ENCODE results near the gene CES2. TPM values are rescaled to one million over a fixed set of nuclear protein-coding genes. Genes with fewer than 3 reads are reported as not detected.

CES2 gene
- total and polyA plus RNA-seq, 9 of the 15 experiments (the other 6 are each of a cell fraction or from before 2014, with no cell fraction given): 2.2 to 37.9 (median 24.4) TPM

DNA sequence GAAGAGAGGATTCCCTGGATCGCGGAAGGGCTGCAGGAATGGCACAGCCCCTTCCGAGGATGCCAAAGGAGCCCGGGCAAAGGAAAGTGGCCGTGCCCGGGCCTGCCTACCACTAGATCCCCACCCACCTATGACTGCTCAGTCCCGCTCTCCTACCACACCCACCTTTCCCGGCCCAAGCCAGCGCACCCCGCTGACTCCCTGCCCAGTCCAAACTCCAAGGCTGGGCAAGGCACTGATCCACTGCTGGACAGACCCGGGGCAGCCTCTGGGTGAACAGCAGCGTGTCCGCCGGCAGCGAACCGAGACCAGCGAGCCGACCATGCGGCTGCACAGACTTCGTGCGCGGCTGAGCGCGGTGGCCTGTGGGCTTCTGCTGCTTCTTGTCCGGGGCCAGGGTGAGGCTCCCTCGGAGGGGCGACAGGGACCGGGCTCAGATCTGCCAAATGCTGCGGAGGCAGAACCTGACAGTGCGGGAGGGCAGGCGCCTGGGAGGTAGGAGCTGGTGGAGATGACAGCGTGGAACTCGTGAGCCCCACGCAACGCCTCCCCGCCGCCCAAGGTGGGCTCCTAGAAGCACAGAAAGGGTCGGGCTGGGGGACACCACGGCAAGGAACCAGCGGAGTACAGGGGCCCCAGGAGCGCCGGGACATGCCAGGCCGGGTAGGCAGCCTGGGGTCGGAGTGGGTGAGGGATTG, at the start of gene CES2 (continued):
- TF ChIP-seq ETV5 (CRISPR knock-in tag; IDR thresholded peaks at IDR 0.05; ENCODE audit: low read depth) (peak; percentile 29; the same call in 1 of the 2 replicates), PRMT5 (CRISPR knock-in tag; IDR thresholded peaks at IDR 0.05) (no peak), FIP1L1 (IDR thresholded peaks at IDR 0.05; ENCODE audit: low read depth, low read length, poor library complexity, severe bottlenecking) (peak; percentile 43), SAP30 (IDR thresholded peaks at IDR 0.05; ENCODE audit: borderline replicate concordance, insufficient read depth, low read depth, low read length, poor library complexity, severe bottlenecking) (no peak), POLR2G (IDR thresholded peaks at IDR 0.05; ENCODE audit: low read depth, low read length) (0 out of 2 replicates have a peak, but pooled peaks have one; percentile 53), FOXA3 (CRISPR knock-in tag; conservative IDR thresholded peaks at IDR 0.05 in 1 of 2, IDR thresholded peaks at IDR 0.05 in 1 of 2) (0 out of 4 replicates have a peak, but pooled peaks of 1 of the 2 experiments have one; percentile 12)
- TF ChIP-seq, protein P1, sequence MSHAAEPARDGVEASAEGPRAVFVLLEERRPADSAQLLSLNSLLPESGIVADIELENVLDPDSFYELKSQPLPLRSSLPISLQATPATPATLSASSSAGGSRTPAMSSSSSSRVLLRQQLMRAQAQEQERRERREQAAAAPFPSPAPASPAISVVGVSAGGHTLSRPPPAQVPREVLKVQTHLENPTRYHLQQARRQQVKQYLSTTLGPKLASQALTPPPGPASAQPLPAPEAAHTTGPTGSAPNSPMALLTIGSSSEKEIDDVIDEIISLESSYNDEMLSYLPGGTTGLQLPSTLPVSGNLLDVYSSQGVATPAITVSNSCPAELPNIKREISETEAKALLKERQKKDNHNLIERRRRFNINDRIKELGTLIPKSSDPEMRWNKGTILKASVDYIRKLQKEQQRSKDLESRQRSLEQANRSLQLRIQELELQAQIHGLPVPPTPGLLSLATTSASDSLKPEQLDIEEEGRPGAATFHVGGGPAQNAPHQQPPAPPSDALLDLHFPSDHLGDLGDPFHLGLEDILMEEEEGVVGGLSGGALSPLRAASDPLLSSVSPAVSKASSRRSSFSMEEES (CRISPR knock-in tag; IDR thresholded peaks at IDR 0.05): no peak
- TF ChIP-seq, protein P2, sequence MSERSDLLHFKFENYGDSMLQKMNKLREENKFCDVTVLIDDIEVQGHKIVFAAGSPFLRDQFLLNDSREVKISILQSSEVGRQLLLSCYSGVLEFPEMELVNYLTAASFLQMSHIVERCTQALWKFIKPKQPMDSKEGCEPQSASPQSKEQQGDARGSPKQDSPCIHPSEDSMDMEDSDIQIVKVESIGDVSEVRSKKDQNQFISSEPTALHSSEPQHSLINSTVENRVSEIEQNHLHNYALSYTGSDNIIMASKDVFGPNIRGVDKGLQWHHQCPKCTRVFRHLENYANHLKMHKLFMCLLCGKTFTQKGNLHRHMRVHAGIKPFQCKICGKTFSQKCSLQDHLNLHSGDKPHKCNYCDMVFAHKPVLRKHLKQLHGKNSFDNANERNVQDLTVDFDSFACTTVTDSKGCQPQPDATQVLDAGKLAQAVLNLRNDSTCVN (CRISPR knock-in tag; IDR thresholded peaks at IDR 0.05): no peak
- TF ChIP-seq, protein P3, sequence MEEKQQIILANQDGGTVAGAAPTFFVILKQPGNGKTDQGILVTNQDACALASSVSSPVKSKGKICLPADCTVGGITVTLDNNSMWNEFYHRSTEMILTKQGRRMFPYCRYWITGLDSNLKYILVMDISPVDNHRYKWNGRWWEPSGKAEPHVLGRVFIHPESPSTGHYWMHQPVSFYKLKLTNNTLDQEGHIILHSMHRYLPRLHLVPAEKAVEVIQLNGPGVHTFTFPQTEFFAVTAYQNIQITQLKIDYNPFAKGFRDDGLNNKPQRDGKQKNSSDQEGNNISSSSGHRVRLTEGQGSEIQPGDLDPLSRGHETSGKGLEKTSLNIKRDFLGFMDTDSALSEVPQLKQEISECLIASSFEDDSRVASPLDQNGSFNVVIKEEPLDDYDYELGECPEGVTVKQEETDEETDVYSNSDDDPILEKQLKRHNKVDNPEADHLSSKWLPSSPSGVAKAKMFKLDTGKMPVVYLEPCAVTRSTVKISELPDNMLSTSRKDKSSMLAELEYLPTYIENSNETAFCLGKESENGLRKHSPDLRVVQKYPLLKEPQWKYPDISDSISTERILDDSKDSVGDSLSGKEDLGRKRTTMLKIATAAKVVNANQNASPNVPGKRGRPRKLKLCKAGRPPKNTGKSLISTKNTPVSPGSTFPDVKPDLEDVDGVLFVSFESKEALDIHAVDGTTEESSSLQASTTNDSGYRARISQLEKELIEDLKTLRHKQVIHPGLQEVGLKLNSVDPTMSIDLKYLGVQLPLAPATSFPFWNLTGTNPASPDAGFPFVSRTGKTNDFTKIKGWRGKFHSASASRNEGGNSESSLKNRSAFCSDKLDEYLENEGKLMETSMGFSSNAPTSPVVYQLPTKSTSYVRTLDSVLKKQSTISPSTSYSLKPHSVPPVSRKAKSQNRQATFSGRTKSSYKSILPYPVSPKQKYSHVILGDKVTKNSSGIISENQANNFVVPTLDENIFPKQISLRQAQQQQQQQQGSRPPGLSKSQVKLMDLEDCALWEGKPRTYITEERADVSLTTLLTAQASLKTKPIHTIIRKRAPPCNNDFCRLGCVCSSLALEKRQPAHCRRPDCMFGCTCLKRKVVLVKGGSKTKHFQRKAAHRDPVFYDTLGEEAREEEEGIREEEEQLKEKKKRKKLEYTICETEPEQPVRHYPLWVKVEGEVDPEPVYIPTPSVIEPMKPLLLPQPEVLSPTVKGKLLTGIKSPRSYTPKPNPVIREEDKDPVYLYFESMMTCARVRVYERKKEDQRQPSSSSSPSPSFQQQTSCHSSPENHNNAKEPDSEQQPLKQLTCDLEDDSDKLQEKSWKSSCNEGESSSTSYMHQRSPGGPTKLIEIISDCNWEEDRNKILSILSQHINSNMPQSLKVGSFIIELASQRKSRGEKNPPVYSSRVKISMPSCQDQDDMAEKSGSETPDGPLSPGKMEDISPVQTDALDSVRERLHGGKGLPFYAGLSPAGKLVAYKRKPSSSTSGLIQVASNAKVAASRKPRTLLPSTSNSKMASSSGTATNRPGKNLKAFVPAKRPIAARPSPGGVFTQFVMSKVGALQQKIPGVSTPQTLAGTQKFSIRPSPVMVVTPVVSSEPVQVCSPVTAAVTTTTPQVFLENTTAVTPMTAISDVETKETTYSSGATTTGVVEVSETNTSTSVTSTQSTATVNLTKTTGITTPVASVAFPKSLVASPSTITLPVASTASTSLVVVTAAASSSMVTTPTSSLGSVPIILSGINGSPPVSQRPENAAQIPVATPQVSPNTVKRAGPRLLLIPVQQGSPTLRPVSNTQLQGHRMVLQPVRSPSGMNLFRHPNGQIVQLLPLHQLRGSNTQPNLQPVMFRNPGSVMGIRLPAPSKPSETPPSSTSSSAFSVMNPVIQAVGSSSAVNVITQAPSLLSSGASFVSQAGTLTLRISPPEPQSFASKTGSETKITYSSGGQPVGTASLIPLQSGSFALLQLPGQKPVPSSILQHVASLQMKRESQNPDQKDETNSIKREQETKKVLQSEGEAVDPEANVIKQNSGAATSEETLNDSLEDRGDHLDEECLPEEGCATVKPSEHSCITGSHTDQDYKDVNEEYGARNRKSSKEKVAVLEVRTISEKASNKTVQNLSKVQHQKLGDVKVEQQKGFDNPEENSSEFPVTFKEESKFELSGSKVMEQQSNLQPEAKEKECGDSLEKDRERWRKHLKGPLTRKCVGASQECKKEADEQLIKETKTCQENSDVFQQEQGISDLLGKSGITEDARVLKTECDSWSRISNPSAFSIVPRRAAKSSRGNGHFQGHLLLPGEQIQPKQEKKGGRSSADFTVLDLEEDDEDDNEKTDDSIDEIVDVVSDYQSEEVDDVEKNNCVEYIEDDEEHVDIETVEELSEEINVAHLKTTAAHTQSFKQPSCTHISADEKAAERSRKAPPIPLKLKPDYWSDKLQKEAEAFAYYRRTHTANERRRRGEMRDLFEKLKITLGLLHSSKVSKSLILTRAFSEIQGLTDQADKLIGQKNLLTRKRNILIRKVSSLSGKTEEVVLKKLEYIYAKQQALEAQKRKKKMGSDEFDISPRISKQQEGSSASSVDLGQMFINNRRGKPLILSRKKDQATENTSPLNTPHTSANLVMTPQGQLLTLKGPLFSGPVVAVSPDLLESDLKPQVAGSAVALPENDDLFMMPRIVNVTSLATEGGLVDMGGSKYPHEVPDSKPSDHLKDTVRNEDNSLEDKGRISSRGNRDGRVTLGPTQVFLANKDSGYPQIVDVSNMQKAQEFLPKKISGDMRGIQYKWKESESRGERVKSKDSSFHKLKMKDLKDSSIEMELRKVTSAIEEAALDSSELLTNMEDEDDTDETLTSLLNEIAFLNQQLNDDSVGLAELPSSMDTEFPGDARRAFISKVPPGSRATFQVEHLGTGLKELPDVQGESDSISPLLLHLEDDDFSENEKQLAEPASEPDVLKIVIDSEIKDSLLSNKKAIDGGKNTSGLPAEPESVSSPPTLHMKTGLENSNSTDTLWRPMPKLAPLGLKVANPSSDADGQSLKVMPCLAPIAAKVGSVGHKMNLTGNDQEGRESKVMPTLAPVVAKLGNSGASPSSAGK (IDR thresholded peaks at IDR 0.05): peak; percentile 55; the same call in 1 of the 2 replicates
- TF ChIP-seq, protein P4, sequence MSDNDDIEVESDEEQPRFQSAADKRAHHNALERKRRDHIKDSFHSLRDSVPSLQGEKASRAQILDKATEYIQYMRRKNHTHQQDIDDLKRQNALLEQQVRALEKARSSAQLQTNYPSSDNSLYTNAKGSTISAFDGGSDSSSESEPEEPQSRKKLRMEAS (CRISPR knock-in tag; IDR thresholded peaks at IDR 0.05): peak; percentile 91
